GM12801 (cell line): ENCODE measurements around the gene FRMD4A.

ENCODE experiments used
- TF ChIP-seq, protein P1 (sequence below): IDR thresholded peaks from one replicate; pipeline ENCODE4 v1.5.1; 2011; ENCODE audit warnings: control low read depth; ENCODE audit not compliant: insufficient read length; ENCODE audit errors: extremely low read depth

The FRMD4A gene

DNA sequence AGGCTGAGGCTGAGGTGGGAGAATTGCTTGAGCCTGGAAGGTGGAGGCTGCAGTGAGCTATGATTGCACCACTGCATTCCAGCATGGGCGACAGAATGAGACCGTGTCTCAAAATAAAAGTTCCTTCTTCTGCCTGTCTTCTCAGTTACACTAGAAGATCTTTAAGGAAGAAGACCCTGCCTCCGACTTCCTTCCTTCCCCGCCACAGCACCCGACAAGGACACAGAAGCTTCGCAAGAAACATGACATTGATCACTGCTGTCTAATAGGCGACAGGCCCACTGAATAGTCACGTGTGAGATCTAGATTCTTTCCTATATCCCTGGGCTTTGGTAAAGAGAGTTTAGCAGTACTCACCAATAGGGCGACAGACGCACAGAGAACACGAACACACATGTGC is 625.8 kb downstream of the FRMD4A start:
- TF ChIP-seq, protein P1, sequence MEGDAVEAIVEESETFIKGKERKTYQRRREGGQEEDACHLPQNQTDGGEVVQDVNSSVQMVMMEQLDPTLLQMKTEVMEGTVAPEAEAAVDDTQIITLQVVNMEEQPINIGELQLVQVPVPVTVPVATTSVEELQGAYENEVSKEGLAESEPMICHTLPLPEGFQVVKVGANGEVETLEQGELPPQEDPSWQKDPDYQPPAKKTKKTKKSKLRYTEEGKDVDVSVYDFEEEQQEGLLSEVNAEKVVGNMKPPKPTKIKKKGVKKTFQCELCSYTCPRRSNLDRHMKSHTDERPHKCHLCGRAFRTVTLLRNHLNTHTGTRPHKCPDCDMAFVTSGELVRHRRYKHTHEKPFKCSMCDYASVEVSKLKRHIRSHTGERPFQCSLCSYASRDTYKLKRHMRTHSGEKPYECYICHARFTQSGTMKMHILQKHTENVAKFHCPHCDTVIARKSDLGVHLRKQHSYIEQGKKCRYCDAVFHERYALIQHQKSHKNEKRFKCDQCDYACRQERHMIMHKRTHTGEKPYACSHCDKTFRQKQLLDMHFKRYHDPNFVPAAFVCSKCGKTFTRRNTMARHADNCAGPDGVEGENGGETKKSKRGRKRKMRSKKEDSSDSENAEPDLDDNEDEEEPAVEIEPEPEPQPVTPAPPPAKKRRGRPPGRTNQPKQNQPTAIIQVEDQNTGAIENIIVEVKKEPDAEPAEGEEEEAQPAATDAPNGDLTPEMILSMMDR: no peak

DNA sequence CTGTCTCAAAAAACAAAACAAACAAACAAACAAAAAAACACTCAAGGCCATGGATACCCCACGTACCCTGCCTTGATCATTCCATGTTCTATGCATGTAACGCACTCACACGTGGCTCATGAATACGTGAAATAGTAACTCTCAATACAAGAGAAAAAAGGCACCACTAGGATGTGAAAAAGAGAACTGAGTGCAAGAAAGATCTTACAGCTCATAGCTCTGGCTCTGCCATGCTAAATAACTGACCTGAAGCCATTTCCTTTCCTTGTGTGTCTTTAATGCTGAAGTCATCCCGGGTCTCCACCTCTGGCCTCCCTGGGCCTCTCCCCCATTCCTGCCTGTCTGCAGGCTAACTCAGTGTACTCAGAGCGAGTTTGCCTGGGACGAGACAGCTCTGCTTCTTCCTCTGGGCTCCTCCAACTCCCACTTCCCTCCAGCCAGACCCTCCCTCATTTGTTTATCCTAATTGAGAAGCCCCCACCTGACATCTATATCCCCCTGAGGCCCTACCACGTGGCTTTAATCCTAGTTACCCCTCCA is 626.7 kb downstream of the FRMD4A start:
- TF ChIP-seq, protein P1: no peak

DNA sequence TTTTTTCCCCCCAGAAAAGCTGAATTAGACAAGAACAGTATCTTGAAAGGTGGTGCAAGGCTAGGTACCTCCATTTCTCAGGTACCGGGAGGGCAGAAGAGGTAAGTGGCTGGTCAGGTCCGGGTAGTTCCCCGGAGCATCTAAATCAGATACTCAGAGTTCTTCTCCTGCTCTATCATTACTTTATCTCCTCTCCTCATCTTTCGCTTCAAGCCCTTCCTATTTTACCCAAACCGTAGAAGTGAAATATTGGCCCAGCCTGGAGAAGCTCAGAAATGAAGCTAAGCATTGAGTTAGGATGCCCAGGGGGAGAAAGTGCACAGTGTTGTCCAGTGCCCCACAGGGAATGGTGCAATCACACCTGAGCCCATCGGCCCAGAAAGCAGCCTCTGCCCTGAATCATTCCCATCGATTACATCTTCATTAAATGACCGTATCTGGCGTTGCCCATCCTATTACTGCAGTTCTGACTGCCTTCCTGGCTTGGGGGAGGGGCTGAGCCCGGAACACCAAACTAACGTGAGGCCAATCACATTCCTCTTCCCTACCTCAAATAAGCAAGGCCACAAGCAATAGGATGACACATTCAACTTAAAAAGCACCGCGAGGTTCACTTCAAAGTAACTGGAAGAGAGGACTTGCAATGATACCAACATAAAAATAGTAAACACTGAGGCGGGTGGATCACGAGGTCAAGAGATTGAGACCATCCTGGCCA is 627.5 kb downstream of the FRMD4A start:
- TF ChIP-seq, protein P1: no peak

DNA sequence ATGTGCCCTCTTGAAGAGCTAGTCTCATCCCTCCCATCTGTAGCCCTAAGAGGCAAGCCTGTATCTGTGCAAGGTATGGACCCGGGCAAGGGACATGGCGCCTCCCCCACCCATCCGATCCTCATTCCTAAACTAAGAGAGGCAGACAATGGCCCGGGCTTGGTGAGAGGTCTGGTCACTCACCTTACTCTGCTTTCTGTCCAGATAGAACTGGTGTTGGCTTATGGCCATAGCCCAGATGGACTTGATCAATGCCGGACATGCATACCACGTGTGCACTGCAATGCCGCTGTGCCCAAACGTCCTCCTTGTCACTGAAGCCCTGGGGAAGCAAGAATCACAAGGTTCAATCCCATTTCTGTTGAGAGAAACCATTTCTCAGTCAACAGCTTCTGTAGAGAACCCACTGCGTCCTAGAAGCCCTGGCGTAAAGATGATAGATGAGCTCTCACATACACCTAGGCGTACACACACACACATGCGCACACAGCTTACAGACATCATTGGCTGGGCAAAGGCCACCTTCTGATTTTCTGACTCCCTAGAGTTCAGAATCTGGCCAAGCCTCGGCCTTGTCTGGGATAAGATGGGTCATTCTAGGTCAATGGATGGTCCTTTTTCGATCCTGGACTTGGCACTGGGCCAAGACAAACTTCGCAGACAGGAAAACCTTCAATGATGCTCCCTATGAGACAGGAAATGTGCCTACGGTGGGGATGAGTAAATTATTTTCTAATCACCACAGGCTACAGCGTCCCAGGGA is 629.4 kb downstream of the FRMD4A start:
- TF ChIP-seq, protein P1: no peak

DNA sequence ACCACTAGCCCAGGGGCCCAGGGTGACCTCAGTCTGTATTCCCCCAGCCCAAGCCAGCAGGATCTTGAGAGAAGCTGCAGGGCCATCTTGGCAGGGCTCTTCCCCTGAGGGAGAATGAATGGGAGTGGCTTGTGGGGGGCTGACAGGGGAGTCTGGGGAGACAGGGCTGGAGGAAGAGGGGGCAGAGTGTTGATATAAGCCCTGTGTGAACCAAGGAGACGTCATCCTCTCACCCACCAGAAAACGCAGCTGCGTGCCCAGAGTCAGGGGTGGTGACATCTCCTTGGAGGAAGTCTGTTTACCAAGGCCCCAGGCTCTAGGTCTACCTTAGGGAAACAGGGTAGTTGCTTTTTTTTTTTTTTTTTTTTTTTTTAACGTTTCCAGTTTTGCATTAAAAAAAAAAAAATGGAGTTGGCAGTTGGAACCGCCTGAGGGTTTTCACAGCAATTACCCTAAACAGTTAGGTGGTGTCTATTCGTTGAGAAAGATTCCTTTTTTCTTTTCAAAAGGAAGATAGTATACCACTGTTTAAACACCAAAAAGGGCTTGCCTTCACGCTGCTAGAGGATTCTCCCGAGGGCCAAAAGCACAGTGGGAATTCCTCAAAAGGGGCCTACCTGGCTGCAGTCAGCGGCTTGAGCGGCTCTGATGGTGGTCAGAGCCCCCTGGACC is 630.1 kb downstream of the FRMD4A start:
- TF ChIP-seq, protein P1: no peak

DNA sequence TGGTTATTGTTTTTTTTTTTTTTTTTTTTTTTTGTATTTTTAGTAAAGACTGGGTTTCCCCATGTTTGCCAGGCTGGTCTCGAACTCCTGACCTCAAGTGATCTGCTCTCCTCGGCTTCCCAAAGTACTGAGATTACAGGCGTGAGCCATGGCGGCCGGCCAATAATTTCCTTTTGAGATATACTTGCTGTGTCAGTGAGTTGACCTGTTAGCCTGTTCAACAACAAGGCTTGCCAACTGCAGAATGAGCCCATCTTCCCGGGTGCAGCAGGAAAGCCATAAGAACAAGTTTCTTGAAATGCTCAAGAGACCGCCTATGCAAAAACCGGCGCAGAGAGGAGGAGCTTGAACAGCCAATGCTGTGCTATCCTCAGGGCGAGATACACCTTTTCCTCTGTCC is 631.5 kb downstream of the FRMD4A start:
- TF ChIP-seq, protein P1: no peak

DNA sequence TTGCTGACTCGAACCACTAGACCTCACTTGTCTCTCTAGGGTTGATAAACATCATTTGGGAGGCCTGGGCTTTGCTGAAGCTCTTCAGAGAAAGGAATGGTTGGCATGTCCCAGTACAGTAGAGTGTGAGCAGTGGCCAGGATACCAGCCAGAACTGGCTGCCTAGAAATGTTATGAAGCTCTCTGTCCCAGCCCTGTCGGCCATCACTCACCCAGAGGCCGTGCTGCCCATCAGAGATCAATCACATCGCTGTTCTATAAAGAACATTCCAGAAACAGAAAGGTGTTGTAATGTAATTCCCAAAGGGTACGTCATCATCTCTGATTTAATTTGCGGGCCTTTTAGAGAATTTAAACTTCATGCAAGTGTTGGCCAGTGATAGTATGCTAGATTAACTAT is 632.5 kb downstream of the FRMD4A start:
- TF ChIP-seq, protein P1: no peak
